ENCODE data around the gene AJAP1.
A peak's percentile ranks its signal among the peaks of the same experiment; 100 is the strongest.
"Not testable (repeated sequence)": the region's sequence is repeated elsewhere in the genome, so short reads cannot be mapped to it uniquely, and the experiment has no call there.

AJAP1 gene

GRCh38 chr1:4658643-4659628 is 4.5 kb downstream of the AJAP1 start:
- DNase-seq, result peak; percentile 56

GRCh38 chr1:4660917-4661594 is 6.6 kb downstream of the AJAP1 start:
- DNase-seq, result no peak

- DNase-seq, result no peak
These were observed 7.1 kb downstream of the AJAP1 start for GRCh38 chr1:4661595-4661917.

- no peak for DNase-seq
These were observed 7.8 kb downstream of the AJAP1 start for GRCh38 chr1:4662168-4662567.

GRCh38 chr1:4662723-4663122 is 8.3 kb downstream of the AJAP1 start:
- no peak for DNase-seq

- DNase-seq, result no peak
These were observed 9.7 kb downstream of the AJAP1 start for GRCh38 chr1:4664095-4664494.

- no peak for DNase-seq
These were observed 10.2 kb downstream of the AJAP1 start for GRCh38 chr1:4664606-4665005.

- DNase-seq, result no peak
These were observed 11.0 kb downstream of the AJAP1 start for GRCh38 chr1:4665456-4665855.

- not testable (repeated sequence) for DNase-seq
These were observed 12.3 kb downstream of the AJAP1 start for GRCh38 chr1:4666683-4667082.

GRCh38 chr1:4668743-4669700 is 14.6 kb downstream of the AJAP1 start:
- no peak for DNase-seq

- no peak for DNase-seq
These were observed 15.9 kb downstream of the AJAP1 start for GRCh38 chr1:4670265-4670664.

- no peak for DNase-seq
These were observed 17.4 kb downstream of the AJAP1 start for GRCh38 chr1:4671828-4672227.

- DNase-seq, result no peak
These were observed 19.1 kb downstream of the AJAP1 start for GRCh38 chr1:4673494-4673893.

GRCh38 chr1:4674117-4674516 is 19.7 kb downstream of the AJAP1 start:
- DNase-seq, result no peak

GRCh38 chr1:4674676-4675075 is 20.3 kb downstream of the AJAP1 start:
- DNase-seq, result no peak

GRCh38 chr1:4675454-4676186 is 21.2 kb downstream of the AJAP1 start:
- DNase-seq, result no peak

- DNase-seq, result no peak
These were observed 21.8 kb downstream of the AJAP1 start for GRCh38 chr1:4676253-4676652.

GRCh38 chr1:4677608-4678007 is 23.2 kb downstream of the AJAP1 start:
- no peak for DNase-seq

- no peak for DNase-seq
These were observed 23.8 kb downstream of the AJAP1 start for GRCh38 chr1:4678066-4678717.

- DNase-seq, result no peak
These were observed 26.6 kb downstream of the AJAP1 start for GRCh38 chr1:4681026-4681425.

GRCh38 chr1:4682607-4683220 is 28.3 kb downstream of the AJAP1 start:
- no peak for DNase-seq

Data from NCI-H1105 (cell line).